Measurements from ENCODE around the gene ZNF700.

DNA sequence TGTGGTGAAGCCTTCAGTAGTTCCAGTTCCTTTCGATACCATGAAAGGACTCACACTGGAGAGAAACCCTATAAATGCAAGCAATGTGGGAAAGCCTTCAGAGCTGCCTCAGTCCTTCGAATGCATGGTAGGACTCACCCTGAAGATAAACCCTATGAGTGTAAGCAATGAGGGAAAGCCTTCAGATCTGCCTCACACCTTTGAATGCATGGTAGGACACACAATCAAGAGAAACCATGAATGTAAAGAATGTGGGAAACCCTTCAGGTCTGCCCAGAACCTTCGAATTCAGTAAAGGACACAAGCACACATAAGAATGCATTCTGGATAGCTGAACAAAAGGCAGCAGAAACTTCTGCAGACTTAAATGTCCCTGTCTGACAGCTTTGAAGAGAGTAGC, 19.0 kb upstream of the ZNF700 start:
- TF ChIP-seq, protein P1, sequence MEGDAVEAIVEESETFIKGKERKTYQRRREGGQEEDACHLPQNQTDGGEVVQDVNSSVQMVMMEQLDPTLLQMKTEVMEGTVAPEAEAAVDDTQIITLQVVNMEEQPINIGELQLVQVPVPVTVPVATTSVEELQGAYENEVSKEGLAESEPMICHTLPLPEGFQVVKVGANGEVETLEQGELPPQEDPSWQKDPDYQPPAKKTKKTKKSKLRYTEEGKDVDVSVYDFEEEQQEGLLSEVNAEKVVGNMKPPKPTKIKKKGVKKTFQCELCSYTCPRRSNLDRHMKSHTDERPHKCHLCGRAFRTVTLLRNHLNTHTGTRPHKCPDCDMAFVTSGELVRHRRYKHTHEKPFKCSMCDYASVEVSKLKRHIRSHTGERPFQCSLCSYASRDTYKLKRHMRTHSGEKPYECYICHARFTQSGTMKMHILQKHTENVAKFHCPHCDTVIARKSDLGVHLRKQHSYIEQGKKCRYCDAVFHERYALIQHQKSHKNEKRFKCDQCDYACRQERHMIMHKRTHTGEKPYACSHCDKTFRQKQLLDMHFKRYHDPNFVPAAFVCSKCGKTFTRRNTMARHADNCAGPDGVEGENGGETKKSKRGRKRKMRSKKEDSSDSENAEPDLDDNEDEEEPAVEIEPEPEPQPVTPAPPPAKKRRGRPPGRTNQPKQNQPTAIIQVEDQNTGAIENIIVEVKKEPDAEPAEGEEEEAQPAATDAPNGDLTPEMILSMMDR (IDR thresholded peaks at IDR 0.05; ENCODE audit: low read depth, low read length), result no peak
- no peak for TF ChIP-seq POLR2A (IDR thresholded peaks at IDR 0.05; ENCODE audit: extremely low read depth, insufficient read length)

Measured in NB4 (cell line).